HFF-Myc (cell line): ENCODE data around the gene FSD2.
"Not testable (repeated sequence)": the region's sequence is repeated elsewhere in the genome, so short reads cannot be mapped to it uniquely, and the experiment has no call there.

ENCODE experiments used
- DNase-seq: peaks from one replicate; pipeline ENCODE4 v3.0.0-alpha.2; 2011; ENCODE audit warnings: low read depth; ENCODE audit errors: extremely low read depth
- H3K4me3 ChIP-seq: replicated peaks from 2 replicates; pipeline ENCODE4 v1.5.1; 2011; ENCODE audit warnings: low read depth, mild to moderate bottlenecking, control low read depth, low read length
- CTCF ChIP-seq: IDR thresholded peaks from 2 replicates; pipeline ENCODE4 v1.5.1; 2012; ENCODE audit warnings: mild to moderate bottlenecking, low read depth, low read length, control low read depth; ENCODE audit errors: missing control alignments

The FSD2 gene

GRCh38 chr15:82709081-82709420 is 96.8 kb downstream of the FSD2 start:
- DNase-seq, result no peak
- H3K4me3 ChIP-seq, result peak overlapping the region; percentile 49
- no peak for TF ChIP-seq CTCF

GRCh38 chr15:82705856-82706255 is 100.0 kb downstream of the FSD2 start:
- not testable (repeated sequence) for H3K4me3 ChIP-seq, DNase-seq
